Neural cell (in vitro differentiated cells): ENCODE data around the gene ZNF182.

Experiments
- CTCF ChIP-seq: fragments of 450-650 bp; IDR thresholded peaks from 2 replicates; pipeline ENCODE4 v1.5.1; 2014; ENCODE audit warnings: antibody characterized with exemption, mild to moderate bottlenecking, moderate library complexity; ENCODE audit not compliant: poor library complexity, severe bottlenecking
- REST ChIP-seq: IDR thresholded peaks from 2 replicates; pipeline ENCODE4 v1.6.1; 2012; ENCODE audit warnings: borderline replicate concordance
- SMC3 ChIP-seq: fragments of 450-650 bp; conservative IDR thresholded peaks from 2 replicates; pipeline ENCODE4 v1.6.1; 2014; ENCODE audit warnings: antibody characterized with exemption, mild to moderate bottlenecking, moderate library complexity; ENCODE audit not compliant: poor library complexity

GRCh38 chrX:48030237-48030636, 26.4 kb upstream of the ZNF182 start:
- no peak for TF ChIP-seq CTCF
- no peak for TF ChIP-seq REST
- TF ChIP-seq SMC3: no peak
